PC-3 (cell line): ENCODE results near the gene KLK1.

ENCODE experiments used
- CTCF ChIP-seq: fragments of 300-600 bp; sonication (generic); conservative IDR thresholded peaks from 2 replicates; pipeline ENCODE4 v1.5.1; 2017; ENCODE audit warnings: antibody characterized with exemption, low read depth, mild to moderate bottlenecking, low read length
- EZH2 ChIP-seq: fragments of 300-600 bp; sonication (generic); IDR thresholded peaks from one replicate; pipeline ENCODE4 v1.6.1; 2017; ENCODE audit warnings: antibody characterized with exemption, mild to moderate bottlenecking, low read length; ENCODE audit not compliant: unreplicated experiment
- EZH2phosphoT487 ChIP-seq: fragments of 300-600 bp; sonication (generic); IDR thresholded peaks from 2 replicates; pipeline ENCODE4 v1.6.1; 2018; ENCODE audit warnings: mild to moderate bottlenecking, antibody characterized with exemption, low read length, borderline replicate concordance

GRCh38 chr19:50791594-50792271 is 31.9 kb downstream of the KLK1 start:
- TF ChIP-seq CTCF (no peak), EZH2 (no peak), EZH2phosphoT487 (no peak)
